ENCODE data around the gene TASP1. TPM values are rescaled to one million over a fixed set of nuclear protein-coding genes. Genes with fewer than 3 reads are reported as not detected.
A peak's percentile ranks its signal among the peaks of the same experiment; 100 is the strongest.

The TASP1 gene
- total and polyA plus RNA-seq, 10 donors = 6.3 to 21.5 (median 15.5) TPM

DNA sequence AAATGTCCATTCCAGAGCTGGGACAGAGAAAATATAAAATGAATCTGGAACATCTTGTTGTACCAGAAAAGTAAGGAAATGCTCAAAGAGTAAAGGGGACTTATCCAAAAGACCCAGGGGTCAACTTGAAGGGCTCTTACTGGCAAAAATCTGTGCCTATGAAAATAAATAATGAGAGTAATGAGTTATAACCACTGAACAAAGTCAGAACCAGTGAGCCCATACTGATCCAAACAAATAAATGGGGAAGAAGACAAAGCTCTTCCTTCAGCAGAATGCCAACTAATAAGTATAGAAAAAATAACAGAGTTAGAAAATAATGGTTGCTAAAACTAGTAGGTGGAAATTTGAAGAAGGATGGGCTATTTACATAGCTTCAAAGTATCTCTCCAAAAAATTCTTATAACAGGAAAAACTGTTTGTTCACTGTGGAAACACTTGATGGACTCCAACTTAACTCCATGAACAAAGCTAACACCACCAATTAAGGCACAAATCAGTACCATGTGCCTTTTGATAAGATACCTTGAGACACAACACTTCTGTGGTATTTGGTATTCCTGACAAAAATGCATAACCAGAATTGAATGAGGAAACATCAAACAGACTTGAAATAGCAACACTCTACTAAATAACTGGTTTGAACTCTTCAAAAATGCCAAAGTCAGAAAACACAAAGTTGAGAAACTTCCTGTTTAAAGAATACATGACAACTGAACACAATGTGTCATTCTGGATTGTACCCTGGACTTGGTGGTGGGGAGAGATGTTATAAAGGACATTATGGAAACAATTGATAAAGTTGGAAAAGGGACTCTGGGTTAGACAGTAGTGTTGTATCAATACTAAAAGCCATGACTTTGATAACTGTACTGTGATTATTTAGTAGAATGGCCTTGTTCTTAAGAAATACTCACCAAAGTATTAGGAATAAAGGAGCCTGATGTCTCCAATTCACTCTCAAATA is 220.2 kb downstream of the TASP1 start:
- intact Hi-C loops (cut with DNase I; ENCODE audit: low total_unique reads) = no loop called here
- H3K4me1 ChIP-seq = no peaks in the 10 kb centered on the region
- H3K27ac ChIP-seq = peak overlapping the region in 3 of 8 donors; percentile 18 to 37 (median 33)
- no peaks in the 10 kb centered on the region for H3K9me3 ChIP-seq
- no peak for DNase-seq
- peaks cover 0 to 28% (median 7%) of the 10 kb centered on the region in 6 donors for H3K36me3 ChIP-seq
- TF ChIP-seq POLR2A (IDR thresholded peaks at IDR 0.05) = no peak
- no peak for TF ChIP-seq CTCF (IDR thresholded peaks at IDR 0.05 in 8 of 11, conservative IDR thresholded peaks at IDR 0.05 in 3 of 11)
- no peak for TF ChIP-seq POLR2AphosphoS5 (IDR thresholded peaks at IDR 0.05)
- H3K4me3 ChIP-seq = no peak overlapping the region
- no peaks in the 10 kb centered on the region for H3K27me3 ChIP-seq (replicated peaks in 1 of 7)

- no peak for DNase-seq
- no peaks in the 10 kb centered on the region for H3K4me1 ChIP-seq
- H3K27ac ChIP-seq = no peak overlapping the region
- H3K36me3 ChIP-seq = peaks cover 0 to 34% (median 7%) of the 10 kb centered on the region in 6 donors
- H3K27me3 ChIP-seq (replicated peaks in 1 of 7) = no peaks in the 10 kb centered on the region
- 94 to 98% (median 96%) methylated on average over 3 of the region's 3 CpGs for WGBS, 5 donors
- TF ChIP-seq POLR2A (IDR thresholded peaks at IDR 0.05) (no peak), POLR2AphosphoS5 (IDR thresholded peaks at IDR 0.05) (no peak), CTCF (IDR thresholded peaks at IDR 0.05 in 8 of 11, conservative IDR thresholded peaks at IDR 0.05 in 3 of 11) (no peak)
- H3K4me3 ChIP-seq = no peak overlapping the region
- intact Hi-C loops (cut with DNase I; ENCODE audit: low total_unique reads) = no loop called here
- H3K9me3 ChIP-seq = no peaks in the 10 kb centered on the region
Observed at GRCh38 chr20:13416531-13416930, 222.2 kb downstream of the TASP1 start.

DNA sequence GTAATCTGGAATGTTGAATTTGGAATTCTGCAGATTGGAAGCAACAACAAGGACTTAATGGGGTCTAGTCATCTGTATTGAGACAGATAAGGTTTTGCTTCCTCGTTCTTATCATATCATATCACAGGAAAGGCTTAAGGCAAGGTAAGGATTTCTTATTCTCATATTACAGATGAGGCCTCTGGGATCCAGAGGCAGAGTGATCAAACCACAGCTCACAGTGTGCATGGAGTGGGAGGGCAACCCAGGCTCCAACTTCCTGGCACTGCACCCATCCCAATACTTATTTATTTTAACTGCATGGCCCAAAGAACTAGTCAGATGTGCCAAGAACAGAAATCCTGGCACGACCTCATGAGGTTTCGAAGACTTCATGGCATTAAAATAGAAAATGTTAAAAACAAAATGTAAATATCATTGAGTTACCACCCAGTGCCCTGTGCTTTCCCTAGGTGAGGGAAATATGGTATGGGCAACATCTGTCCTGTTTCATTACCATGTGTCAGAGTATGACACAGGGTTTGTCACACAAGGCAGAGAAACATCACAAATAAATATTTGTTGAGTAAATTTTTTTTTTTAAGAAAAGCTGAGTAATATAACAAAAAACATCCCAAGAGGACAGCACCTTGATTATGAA is 225.8 kb downstream of the TASP1 start:
- intact Hi-C loops (cut with DNase I; ENCODE audit: low total_unique reads) = no loop called here

More for the DNA sequence above, 225.8 kb downstream of the TASP1 start:
- Histone ChIP-seq H3K9me3 (no peaks in the 10 kb centered on the region), H3K4me3 (no peak overlapping the region), H3K36me3 (peaks cover 0 to 38% (median 7%) of the 10 kb centered on the region in 6 donors), H3K4me1 (no peaks in the 10 kb centered on the region), H3K27ac (no peak overlapping the region), H3K27me3 (replicated peaks in 1 of 7) (no peaks in the 10 kb centered on the region)
- DNase-seq = no peak
- no peak for TF ChIP-seq POLR2AphosphoS5 (IDR thresholded peaks at IDR 0.05)
- no peak for TF ChIP-seq CTCF (IDR thresholded peaks at IDR 0.05 in 8 of 11, conservative IDR thresholded peaks at IDR 0.05 in 3 of 11)
- no peak for TF ChIP-seq POLR2A (IDR thresholded peaks at IDR 0.05)
- 84 to 90% (median 87%) methylated on average over 3 of the region's 3 CpGs for WGBS, 5 donors

Measured in spleen (tissue), 11 donors.